HG02623 (cell line): Measurements from ENCODE around the gene CFC1.
"Not testable (repeated sequence)": the region's sequence is repeated elsewhere in the genome, so short reads cannot be mapped to it uniquely, and the experiment has no call there.

Experiments
- ATAC-seq: cut with Tn5 transposase; IDR thresholded peaks from one replicate; pipeline ENCODE4 v1.9.1; 2021; ENCODE audit warnings: moderate library complexity; ENCODE audit not compliant: unreplicated experiment

Gene CFC1

GRCh38 chr2:130584726-130585125 lies 14.6 kb downstream of the CFC1 start:
- ATAC-seq = not testable (repeated sequence)

- not testable (repeated sequence) for ATAC-seq
These were observed 15.8 kb downstream of the CFC1 start for GRCh38 chr2:130583582-130583981.

GRCh38 chr2:130582970-130583369 lies 16.4 kb downstream of the CFC1 start:
- not testable (repeated sequence) for ATAC-seq

- not testable (repeated sequence) for ATAC-seq
These were observed 17.9 kb downstream of the CFC1 start for GRCh38 chr2:130581491-130581890.

GRCh38 chr2:130579121-130579520 lies 20.3 kb downstream of the CFC1 start:
- not testable (repeated sequence) for ATAC-seq

GRCh38 chr2:130577559-130577958 lies 21.8 kb downstream of the CFC1 start:
- ATAC-seq = not testable (repeated sequence)

- not testable (repeated sequence) for ATAC-seq
These were observed 23.1 kb downstream of the CFC1 start for GRCh38 chr2:130576209-130576784.

- ATAC-seq = not testable (repeated sequence)
These were observed 25.1 kb downstream of the CFC1 start for GRCh38 chr2:130574230-130574629.

- not testable (repeated sequence) for ATAC-seq
These were observed 27.4 kb downstream of the CFC1 start for GRCh38 chr2:130571929-130572328.

GRCh38 chr2:130566165-130566564 lies 33.2 kb downstream of the CFC1 start:
- not testable (repeated sequence) for ATAC-seq

- not testable (repeated sequence) for ATAC-seq
These were observed 42.9 kb downstream of the CFC1 start for GRCh38 chr2:130556441-130556840.

GRCh38 chr2:130554178-130554577 lies 45.2 kb downstream of the CFC1 start:
- ATAC-seq = not testable (repeated sequence)

- not testable (repeated sequence) for ATAC-seq
These were observed 49.9 kb downstream of the CFC1 start for GRCh38 chr2:130549475-130549874.

- ATAC-seq = not testable (repeated sequence)
These were observed 51.0 kb downstream of the CFC1 start for GRCh38 chr2:130548418-130548817.

- ATAC-seq = not testable (repeated sequence)
These were observed 54.4 kb downstream of the CFC1 start for GRCh38 chr2:130544978-130545377.

GRCh38 chr2:130543785-130544528 lies 55.4 kb downstream of the CFC1 start:
- not testable (repeated sequence) for ATAC-seq

GRCh38 chr2:130542789-130543188 lies 56.6 kb downstream of the CFC1 start:
- ATAC-seq = not testable (repeated sequence)
